ENCODE measurements around the gene MSRB3. TPM values are rescaled to one million over a fixed set of nuclear protein-coding genes. Genes with fewer than 3 reads are reported as not detected.
"Not testable (repeated sequence)": the region's sequence is repeated elsewhere in the genome, so short reads cannot be mapped to it uniquely, and the experiment has no call there.

The MSRB3 gene
- total RNA-seq, 2 donors from 2014 or later: 0.16 to 0.24 TPM

DNA sequence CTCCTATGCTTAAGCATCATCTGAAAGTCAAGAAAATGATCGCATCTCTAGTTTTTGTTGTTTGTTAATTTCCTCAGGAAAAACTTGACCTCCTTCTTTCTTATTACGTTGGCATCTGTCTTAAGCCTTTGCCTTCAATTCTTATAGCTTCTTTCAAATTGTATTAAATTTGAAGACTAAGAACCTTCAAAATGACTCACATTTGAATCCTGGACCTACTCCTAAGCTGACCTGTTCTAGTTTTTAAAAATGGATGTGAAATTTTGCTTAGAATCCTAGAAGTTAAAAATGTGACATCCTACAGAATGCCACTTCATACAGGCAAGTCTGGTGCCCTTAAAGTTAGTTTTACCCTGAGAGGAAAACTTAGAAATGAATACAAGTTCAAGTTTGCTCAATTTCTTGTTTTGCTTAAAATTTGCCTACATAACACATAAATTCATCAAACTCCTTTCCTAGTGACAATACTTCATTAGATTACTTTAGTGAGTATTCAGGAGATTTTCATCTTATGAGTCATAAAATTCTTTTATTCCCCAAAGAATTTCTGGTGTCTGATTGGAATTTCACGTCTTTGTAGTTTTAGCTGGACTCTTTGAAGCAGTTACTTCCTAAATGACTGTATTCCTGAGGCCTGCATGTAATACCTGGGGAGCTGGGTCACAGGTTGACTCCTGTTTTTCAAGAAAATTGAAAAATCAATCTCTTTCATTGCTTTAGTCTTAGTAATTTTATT, 152.3 kb downstream of the MSRB3 start:
- Mint-ChIP-seq H3K9me3 (no peaks in the 10 kb centered on the region), H3K4me1 (ENCODE audit: low read depth) (no peaks in the 10 kb centered on the region), H3K36me3 (ENCODE audit: insufficient read depth in 2 of 2) (no peaks in the 10 kb centered on the region), H3K4me3 (no peak overlapping the region), H3K27ac (no peak overlapping the region), H3K27me3 (ENCODE audit: low read depth) (no peaks in the 10 kb centered on the region)
- no peak for ATAC-seq (replicated peaks in 1 of 2)
- DNase-seq: no peak

DNA sequence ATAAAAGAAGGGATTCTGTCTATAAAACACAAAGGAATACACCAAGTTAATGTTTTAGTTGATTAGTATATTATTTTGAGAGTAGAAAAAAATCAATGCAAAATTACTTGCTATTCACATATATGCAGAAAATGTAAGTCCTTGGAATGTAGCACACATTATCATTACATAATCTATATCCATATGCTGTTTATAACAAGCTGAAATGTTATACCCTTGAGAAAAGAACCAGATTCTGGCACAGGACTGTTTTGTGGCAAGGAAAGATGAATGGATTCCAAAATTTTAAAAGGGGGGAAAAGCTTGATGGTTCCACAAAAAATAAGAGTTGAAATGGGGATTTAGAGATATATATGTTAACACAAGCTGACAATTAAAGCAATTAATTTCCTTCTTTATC, 153.6 kb downstream of the MSRB3 start:
- H3K4me3 Mint-ChIP-seq: no peak overlapping the region
- ATAC-seq (replicated peaks in 1 of 2): no peak
- H3K9me3 Mint-ChIP-seq: no peaks in the 10 kb centered on the region
- no peaks in the 10 kb centered on the region for H3K4me1 Mint-ChIP-seq (ENCODE audit: low read depth)
- no peak for DNase-seq
- H3K27me3 Mint-ChIP-seq (ENCODE audit: low read depth): peaks cover 3% of the 10 kb centered on the region
- no peaks in the 10 kb centered on the region for H3K36me3 Mint-ChIP-seq (ENCODE audit: insufficient read depth in 2 of 2)
- H3K27ac Mint-ChIP-seq: no peak overlapping the region

- DNase-seq (no peak), ATAC-seq (replicated peaks in 1 of 2) (no peak)
- H3K4me3 Mint-ChIP-seq: no peak overlapping the region
- H3K27me3 Mint-ChIP-seq (ENCODE audit: low read depth): peaks cover 6% of the 10 kb centered on the region
- no peaks in the 10 kb centered on the region for H3K4me1 Mint-ChIP-seq (ENCODE audit: low read depth)
- H3K27ac Mint-ChIP-seq: no peak overlapping the region
- no peaks in the 10 kb centered on the region for H3K36me3 Mint-ChIP-seq (ENCODE audit: insufficient read depth in 2 of 2)
- H3K9me3 Mint-ChIP-seq: no peaks in the 10 kb centered on the region
These were observed 154.2 kb downstream of the MSRB3 start for GRCh38 chr12:65432651-65433050.

GRCh38 chr12:65434737-65435136, 156.3 kb downstream of the MSRB3 start:
- H3K4me3 Mint-ChIP-seq: no peak overlapping the region
- H3K36me3 Mint-ChIP-seq (ENCODE audit: insufficient read depth in 2 of 2): no peaks in the 10 kb centered on the region
- no peak overlapping the region for H3K27ac Mint-ChIP-seq
- DNase-seq: no peak
- H3K9me3 Mint-ChIP-seq: no peaks in the 10 kb centered on the region
- peaks cover 6% of the 10 kb centered on the region for H3K27me3 Mint-ChIP-seq (ENCODE audit: low read depth)
- no peaks in the 10 kb centered on the region for H3K4me1 Mint-ChIP-seq (ENCODE audit: low read depth)
- ATAC-seq (replicated peaks in 1 of 2): no peak

GRCh38 chr12:65443038-65443437, 164.6 kb downstream of the MSRB3 start:
- H3K27ac Mint-ChIP-seq: no peak overlapping the region
- DNase-seq (no peak), ATAC-seq (replicated peaks in 1 of 2) (no peak)
- peaks cover 9% of the 10 kb centered on the region for H3K27me3 Mint-ChIP-seq (ENCODE audit: low read depth)
- H3K4me3 Mint-ChIP-seq: no peak overlapping the region
- no peaks in the 10 kb centered on the region for H3K9me3 Mint-ChIP-seq
- H3K36me3 Mint-ChIP-seq (ENCODE audit: insufficient read depth in 2 of 2): no peaks in the 10 kb centered on the region
- no peaks in the 10 kb centered on the region for H3K4me1 Mint-ChIP-seq (ENCODE audit: low read depth)

DNA sequence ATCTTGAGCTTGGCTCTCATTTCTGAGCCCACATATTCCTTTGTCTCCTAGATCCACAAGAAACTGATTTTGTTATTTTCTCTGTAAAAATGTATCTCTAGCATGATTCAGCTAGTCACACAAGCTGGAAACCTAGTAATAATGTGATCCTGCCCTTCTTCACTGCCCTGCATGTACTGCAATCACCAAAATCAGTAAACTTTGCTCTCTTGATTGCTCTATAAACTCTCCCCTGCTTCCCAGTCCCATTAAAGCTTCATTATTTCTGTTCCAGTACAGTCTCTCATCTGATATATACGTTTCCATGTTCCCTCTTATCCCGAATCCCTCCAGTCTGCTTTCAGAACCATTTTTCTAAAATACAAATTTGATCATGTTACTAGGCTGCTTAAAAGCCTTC, 166.5 kb downstream of the MSRB3 start:
- Mint-ChIP-seq H3K27me3 (ENCODE audit: low read depth) (peaks cover 9% of the 10 kb centered on the region), H3K4me3 (no peak overlapping the region), H3K4me1 (ENCODE audit: low read depth) (no peaks in the 10 kb centered on the region), H3K27ac (no peak overlapping the region), H3K36me3 (ENCODE audit: insufficient read depth in 2 of 2) (no peaks in the 10 kb centered on the region), H3K9me3 (no peaks in the 10 kb centered on the region)
- ATAC-seq (replicated peaks in 1 of 2) (no peak), DNase-seq (no peak)

DNA sequence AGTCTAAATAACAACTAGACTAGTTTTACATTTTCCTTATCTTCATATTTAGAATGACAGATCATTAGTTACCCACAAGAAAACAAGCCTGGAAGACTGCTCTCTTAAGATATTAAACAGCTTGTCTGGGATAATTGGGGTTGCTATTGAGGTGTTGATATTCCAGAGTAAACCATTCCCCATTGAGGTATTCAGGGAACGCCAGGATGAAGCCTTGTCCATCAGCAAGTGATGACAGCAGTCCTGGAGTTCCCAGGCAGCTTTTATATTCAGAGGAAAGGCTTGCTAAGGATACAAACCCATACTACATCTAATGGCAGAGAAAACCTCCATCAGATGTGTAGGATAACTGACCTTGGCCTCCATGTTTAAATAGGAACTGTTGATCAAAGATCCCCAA, 168.4 kb downstream of the MSRB3 start:
- peaks cover 15% of the 10 kb centered on the region for H3K27me3 Mint-ChIP-seq (ENCODE audit: low read depth)
- H3K4me1 Mint-ChIP-seq (ENCODE audit: low read depth): no peaks in the 10 kb centered on the region
- DNase-seq: no peak
- no peaks in the 10 kb centered on the region for H3K9me3 Mint-ChIP-seq
- no peak overlapping the region for H3K4me3 Mint-ChIP-seq
- ATAC-seq (replicated peaks in 1 of 2): no peak
- H3K36me3 Mint-ChIP-seq (ENCODE audit: insufficient read depth in 2 of 2): no peaks in the 10 kb centered on the region
- no peak overlapping the region for H3K27ac Mint-ChIP-seq

- no peak overlapping the region for H3K4me3 Mint-ChIP-seq
These were observed 170.9 kb downstream of the MSRB3 start for GRCh38 chr12:65449400-65449799.

DNA sequence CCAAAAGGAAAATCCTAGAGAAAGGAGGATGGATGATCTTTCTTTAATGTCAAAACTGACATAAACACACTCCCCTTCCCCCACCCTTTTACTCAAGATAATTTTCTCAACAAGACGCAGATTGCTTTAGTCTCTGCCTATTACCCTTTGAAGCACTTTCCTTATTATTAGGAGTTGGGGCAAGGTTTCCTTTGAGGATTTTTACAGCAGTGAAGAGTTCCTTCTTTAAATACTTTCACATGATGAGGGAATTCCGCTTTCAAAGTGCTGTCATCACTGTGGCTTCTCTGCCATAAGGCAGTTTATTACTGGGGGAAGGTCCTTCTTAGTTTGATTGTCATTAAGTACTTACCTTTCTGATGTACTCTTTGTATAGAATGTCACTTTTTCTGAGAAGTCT, 172.1 kb downstream of the MSRB3 start:
- no peaks in the 10 kb centered on the region for H3K36me3 Mint-ChIP-seq (ENCODE audit: insufficient read depth in 2 of 2)
- no peak overlapping the region for H3K27ac Mint-ChIP-seq
- no peaks in the 10 kb centered on the region for H3K4me1 Mint-ChIP-seq (ENCODE audit: low read depth)
- H3K9me3 Mint-ChIP-seq: no peaks in the 10 kb centered on the region
- H3K27me3 Mint-ChIP-seq (ENCODE audit: low read depth): peaks cover 15% of the 10 kb centered on the region
- DNase-seq (no peak), ATAC-seq (replicated peaks in 1 of 2) (no peak)
- no peak overlapping the region for H3K4me3 Mint-ChIP-seq

More at GRCh38 chr12:65449400-65449799, 170.9 kb downstream of the MSRB3 start:
- Mint-ChIP-seq H3K27ac (no peak overlapping the region), H3K4me1 (ENCODE audit: low read depth) (no peaks in the 10 kb centered on the region), H3K9me3 (no peaks in the 10 kb centered on the region), H3K27me3 (ENCODE audit: low read depth) (peaks cover 15% of the 10 kb centered on the region), H3K36me3 (ENCODE audit: insufficient read depth in 2 of 2) (no peaks in the 10 kb centered on the region)
- DNase-seq: no peak
- ATAC-seq (replicated peaks in 1 of 2): no peak

GRCh38 chr12:65454115-65454787, 175.8 kb downstream of the MSRB3 start:
- DNase-seq (no peak), ATAC-seq (replicated peaks in 1 of 2) (no peak)
- Mint-ChIP-seq H3K4me1 (ENCODE audit: low read depth) (no peaks in the 10 kb centered on the region), H3K27ac (no peak overlapping the region), H3K9me3 (no peaks in the 10 kb centered on the region), H3K4me3 (no peak overlapping the region), H3K27me3 (ENCODE audit: low read depth) (peaks cover 7% of the 10 kb centered on the region), H3K36me3 (ENCODE audit: insufficient read depth in 2 of 2) (no peaks in the 10 kb centered on the region)

DNA sequence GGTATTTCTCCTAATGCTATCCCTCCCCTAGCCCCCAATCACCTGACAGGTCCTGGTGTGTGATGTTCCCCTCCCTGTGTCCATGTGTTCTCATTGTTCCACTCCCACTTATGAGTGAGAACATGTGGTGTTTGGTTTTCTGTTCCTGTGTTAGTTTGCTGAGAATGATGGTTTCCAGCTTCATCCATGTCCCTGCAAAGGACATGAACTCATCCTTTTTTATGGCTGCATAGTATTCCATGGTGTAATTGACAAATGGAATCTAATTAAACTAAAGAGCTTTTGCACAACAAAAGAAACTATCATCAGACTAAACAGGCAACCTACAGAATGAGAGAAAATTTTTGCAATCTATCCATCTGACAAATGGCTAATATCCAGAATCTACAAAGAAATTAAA, 178.9 kb downstream of the MSRB3 start:
- DNase-seq; H3K4me1 Mint-ChIP-seq (ENCODE audit: low read depth); H3K27me3 Mint-ChIP-seq (ENCODE audit: low read depth); ATAC-seq (replicated peaks in 1 of 2); H3K36me3 Mint-ChIP-seq (ENCODE audit: insufficient read depth in 2 of 2); H3K4me3 Mint-ChIP-seq; H3K9me3 Mint-ChIP-seq; H3K27ac Mint-ChIP-seq: not testable (repeated sequence)

DNA sequence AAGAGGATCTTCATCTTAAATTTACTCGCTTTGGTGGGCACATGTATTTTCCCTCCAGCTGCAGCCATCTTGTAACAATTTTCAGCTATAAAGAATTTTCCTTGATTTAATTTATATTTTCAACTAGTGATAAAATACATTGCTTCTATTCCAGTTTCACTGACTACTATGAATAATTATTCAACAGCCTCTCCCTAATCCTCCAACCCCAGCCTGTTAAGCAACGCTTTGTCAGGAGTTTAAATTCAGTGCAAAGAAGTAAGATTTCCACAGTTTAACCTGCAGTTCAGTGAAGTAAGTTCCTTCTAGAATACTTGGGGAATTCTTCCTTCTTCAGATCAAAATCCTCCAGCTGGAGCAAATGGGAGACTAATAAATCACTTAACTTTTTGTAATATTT, 180.2 kb downstream of the MSRB3 start:
- no peaks in the 10 kb centered on the region for H3K4me1 Mint-ChIP-seq (ENCODE audit: low read depth)
- peaks cover 0 to 2% of the 10 kb centered on the region in 2 donors for H3K9me3 Mint-ChIP-seq
- no peaks in the 10 kb centered on the region for H3K27me3 Mint-ChIP-seq (ENCODE audit: low read depth)
- no peak for ATAC-seq (replicated peaks in 1 of 2)
- H3K27ac Mint-ChIP-seq: no peak overlapping the region
- no peaks in the 10 kb centered on the region for H3K36me3 Mint-ChIP-seq (ENCODE audit: insufficient read depth in 2 of 2)
- H3K4me3 Mint-ChIP-seq: no peak overlapping the region
- no peak for DNase-seq

DNA sequence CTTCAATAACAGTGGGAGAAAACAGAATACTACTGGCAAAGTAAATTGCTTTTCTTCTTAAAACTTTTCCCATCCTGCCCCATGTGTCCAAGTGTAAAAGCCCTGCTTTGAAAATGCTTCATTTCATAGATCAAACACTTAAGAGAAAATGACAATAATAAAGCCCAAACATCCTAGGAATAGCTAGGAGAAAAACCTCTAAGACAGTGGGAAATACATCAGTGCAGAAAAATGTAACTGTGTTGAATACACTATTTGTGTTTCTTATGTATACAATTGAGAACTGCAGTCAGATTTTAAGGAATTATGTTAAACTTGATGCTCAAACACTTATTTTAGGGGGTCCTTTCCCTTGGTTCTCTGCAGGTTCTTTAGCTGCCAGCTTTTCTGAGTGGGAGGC, 181.1 kb downstream of the MSRB3 start:
- no peak for ATAC-seq (replicated peaks in 1 of 2)
- no peak overlapping the region for H3K27ac Mint-ChIP-seq

DNA sequence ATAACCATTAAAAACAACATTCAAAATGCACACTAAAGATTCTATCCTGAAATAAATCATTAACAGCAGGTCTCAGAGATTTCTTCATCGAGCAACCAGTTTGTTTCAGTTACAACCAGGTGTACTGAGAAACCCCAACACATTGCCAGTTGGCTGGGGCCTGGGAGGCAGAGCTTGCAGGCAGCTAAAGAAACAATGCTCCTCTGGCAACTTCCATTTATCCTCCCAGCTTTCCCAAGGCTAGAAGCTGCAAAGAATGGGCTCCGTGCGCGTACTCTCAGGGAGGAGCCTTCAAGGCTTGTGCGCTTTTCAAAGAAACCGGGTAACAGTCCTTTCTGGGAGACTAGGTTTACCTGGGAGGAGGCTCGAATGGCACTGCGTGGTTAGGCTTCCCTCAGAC, 181.6 kb downstream of the MSRB3 start:
- no peaks in the 10 kb centered on the region for H3K27me3 Mint-ChIP-seq (ENCODE audit: low read depth)

More for the DNA sequence above, 181.1 kb downstream of the MSRB3 start:
- no peak for DNase-seq
- no peaks in the 10 kb centered on the region for H3K27me3 Mint-ChIP-seq (ENCODE audit: low read depth)
- H3K4me1 Mint-ChIP-seq (ENCODE audit: low read depth): no peaks in the 10 kb centered on the region
- H3K36me3 Mint-ChIP-seq (ENCODE audit: insufficient read depth in 2 of 2): no peaks in the 10 kb centered on the region
- peaks cover 0 to 2% of the 10 kb centered on the region in 2 donors for H3K9me3 Mint-ChIP-seq
- no peak overlapping the region for H3K4me3 Mint-ChIP-seq

More for the DNA sequence above, 181.6 kb downstream of the MSRB3 start:
- DNase-seq (no peak), ATAC-seq (replicated peaks in 1 of 2) (no peak)
- no peak overlapping the region for H3K27ac Mint-ChIP-seq
- H3K4me3 Mint-ChIP-seq: no peak overlapping the region
- H3K4me1 Mint-ChIP-seq (ENCODE audit: low read depth): no peaks in the 10 kb centered on the region
- H3K9me3 Mint-ChIP-seq: peaks cover 0 to 2% of the 10 kb centered on the region in 2 donors
- no peaks in the 10 kb centered on the region for H3K36me3 Mint-ChIP-seq (ENCODE audit: insufficient read depth in 2 of 2)
